ENCODE data around the gene CFAP99.

GRCh38 chr4:2432991-2433530, 14.3 kb downstream of the CFAP99 start:
- TF ChIP-seq CREB5 (CRISPR knock-in tag; IDR thresholded peaks at IDR 0.05; ENCODE audit: low read depth) (no peak), OSR1 (CRISPR knock-in tag; IDR thresholded peaks at IDR 0.05) (no peak), PPARA (CRISPR knock-in tag; IDR thresholded peaks at IDR 0.05; ENCODE audit: borderline replicate concordance) (no peak), RARB (CRISPR knock-in tag; IDR thresholded peaks at IDR 0.05) (no peak), ZNF565 (CRISPR knock-in tag; conservative IDR thresholded peaks at IDR 0.05; ENCODE audit: low read depth) (no peak), PATZ1 (CRISPR knock-in tag; IDR thresholded peaks at IDR 0.05; ENCODE audit: borderline replicate concordance) (no peak)

Data from SK-N-SH treated with all-trans-retinoic acid at 6 μM for 48 hours (cell line).